BE2C (cell line): Measurements from ENCODE around the gene PRKCZ.

Source experiments
- DNase-seq: peaks from one replicate; pipeline ENCODE4 v3.0.0-alpha.2; 2020
- H3K27me3 ChIP-seq: fragments of 250-450 bp; sonication (Bioruptor Pico); 2 replicates; pipeline ENCODE4 v1.5.1; 2020; ENCODE audit warnings: mild to moderate bottlenecking
- H3K36me3 ChIP-seq: fragments of 250-450 bp; sonication (Bioruptor Pico); 2 replicates; pipeline ENCODE4 v1.5.1; 2020; ENCODE audit warnings: mild to moderate bottlenecking
- H3K4me1 ChIP-seq: fragments of 250-450 bp; sonication (Bioruptor Pico); 2 replicates; pipeline ENCODE4 v1.5.1; 2020
- H3K4me3 ChIP-seq: 2 replicates; pipeline ENCODE4 v1.5.1; 2011; ENCODE audit warnings: low read depth, low read length
- H3K9me3 ChIP-seq: fragments of 250-450 bp; sonication (Bioruptor Pico); 2 replicates; pipeline ENCODE4 v1.5.1; 2020
- CTCF ChIP-seq: IDR thresholded peaks from 2 replicates; pipeline ENCODE4 v1.5.1; 2012; ENCODE audit warnings: mild to moderate bottlenecking, low read depth, low read length

PRKCZ gene

GRCh38 chr1:2054560-2054959, 4.3 kb downstream of the PRKCZ start:
- H3K27me3 ChIP-seq, result peaks cover 29% of the 10 kb centered on the region
- no peak overlapping the region for H3K4me3 ChIP-seq
- no peaks in the 10 kb centered on the region for H3K9me3 ChIP-seq
- DNase-seq, result no peak
- no peak for TF ChIP-seq CTCF
- no peaks in the 10 kb centered on the region for H3K36me3 ChIP-seq
- H3K4me1 ChIP-seq, result no peaks in the 10 kb centered on the region

GRCh38 chr1:2055911-2056575, 5.8 kb downstream of the PRKCZ start:
- Histone ChIP-seq H3K4me3 (no peak overlapping the region), H3K4me1 (no peaks in the 10 kb centered on the region), H3K27me3 (peaks cover 18% of the 10 kb centered on the region), H3K36me3 (no peaks in the 10 kb centered on the region), H3K9me3 (no peaks in the 10 kb centered on the region)
- no peak for DNase-seq
- TF ChIP-seq CTCF, result no peak

- no peaks in the 10 kb centered on the region for H3K4me1 ChIP-seq
- DNase-seq, result no peak
- no peak overlapping the region for H3K4me3 ChIP-seq
- H3K36me3 ChIP-seq, result no peaks in the 10 kb centered on the region
- peaks cover 18% of the 10 kb centered on the region for H3K27me3 ChIP-seq
- no peaks in the 10 kb centered on the region for H3K9me3 ChIP-seq
- TF ChIP-seq CTCF, result no peak
Measured at GRCh38 chr1:2056955-2057590, 6.9 kb downstream of the PRKCZ start.

GRCh38 chr1:2059290-2059953, 9.2 kb downstream of the PRKCZ start:
- no peaks in the 10 kb centered on the region for H3K9me3 ChIP-seq
- H3K4me1 ChIP-seq, result no peaks in the 10 kb centered on the region
- DNase-seq, result no peak
- no peak for TF ChIP-seq CTCF
- H3K36me3 ChIP-seq, result no peaks in the 10 kb centered on the region
- H3K4me3 ChIP-seq, result no peak overlapping the region
- peaks cover 32% of the 10 kb centered on the region for H3K27me3 ChIP-seq

- Histone ChIP-seq H3K27me3 (peaks cover 38% of the 10 kb centered on the region), H3K4me1 (no peaks in the 10 kb centered on the region), H3K36me3 (no peaks in the 10 kb centered on the region), H3K9me3 (no peaks in the 10 kb centered on the region), H3K4me3 (no peak overlapping the region)
- DNase-seq, result no peak
- TF ChIP-seq CTCF, result no peak
Measured at GRCh38 chr1:2060072-2060471, 9.9 kb downstream of the PRKCZ start.

- Histone ChIP-seq H3K9me3 (no peaks in the 10 kb centered on the region), H3K27me3 (peaks cover 41% of the 10 kb centered on the region), H3K36me3 (no peaks in the 10 kb centered on the region), H3K4me1 (no peaks in the 10 kb centered on the region), H3K4me3 (no peak overlapping the region)
- no peak for DNase-seq
- no peak for TF ChIP-seq CTCF
Measured at GRCh38 chr1:2060535-2060934, 10.3 kb downstream of the PRKCZ start.
